HTERT RPE-1 (cell line): Measurements from ENCODE around the gene DTWD1.
"Not testable (repeated sequence)": the region's sequence is repeated elsewhere in the genome, so short reads cannot be mapped to it uniquely, and the experiment has no call there.

Source experiments
- in situ Hi-C: fragments of 300-500 bp; cut with MboI; formaldehyde crosslinking; loops from 4 replicates; pipeline ENCODE4 v1.14.3; 2020; ENCODE audit warnings: low sequenced_read_pairs

DTWD1 gene

GRCh38 chr15:49620658-49621368 lies at the start of gene DTWD1, which contains the start of gene FAM227B:
DTWD1 (plus strand) TSS chr15:49621048; CDS start chr15:49625168, 4,120 bp downstream.
FAM227B (minus strand) TSS chr15:49620818; CDS start chr15:49615171, 5,647 bp downstream.
- in situ Hi-C loops = no loop called here

GRCh38 chr15:49573421-49573820 lies 47.4 kb upstream of the DTWD1 start:
- in situ Hi-C loops = no loop called here

- in situ Hi-C loops = no loop called here
Observed at GRCh38 chr15:49589030-49589429, 31.8 kb upstream of the DTWD1 start.

GRCh38 chr15:49592829-49593316 lies 28.0 kb upstream of the DTWD1 start:
- in situ Hi-C loops = not testable (repeated sequence)

GRCh38 chr15:49604625-49605409 lies 16.0 kb upstream of the DTWD1 start:
- in situ Hi-C loops = no loop called here

GRCh38 chr15:49605588-49605987 lies 15.3 kb upstream of the DTWD1 start:
- in situ Hi-C loops = no loop called here

GRCh38 chr15:49606594-49606993 lies 14.3 kb upstream of the DTWD1 start:
- in situ Hi-C loops = no loop called here

GRCh38 chr15:49610157-49610918 lies 10.5 kb upstream of the DTWD1 start:
- in situ Hi-C loops = no loop called here

GRCh38 chr15:49612240-49612639 lies 8.6 kb upstream of the DTWD1 start:
- in situ Hi-C loops = not testable (repeated sequence)

GRCh38 chr15:49619226-49619625 lies 1.6 kb upstream of the DTWD1 start:
- in situ Hi-C loops = no loop called here

- in situ Hi-C loops = no loop called here
Observed at GRCh38 chr15:49620199-49620598, 649 bp upstream of the DTWD1 start.

GRCh38 chr15:49621401-49621811 lies 558 bp downstream of the DTWD1 start:
- in situ Hi-C loops = no loop called here

GRCh38 chr15:49621887-49622286 lies 1.0 kb downstream of the DTWD1 start:
- in situ Hi-C loops = no loop called here

GRCh38 chr15:49622561-49622960 lies 1.7 kb downstream of the DTWD1 start:
- in situ Hi-C loops = no loop called here

GRCh38 chr15:49624056-49624455 lies 3.2 kb downstream of the DTWD1 start:
- in situ Hi-C loops = no loop called here

- in situ Hi-C loops = no loop called here
Observed at GRCh38 chr15:49625460-49626036, 4.7 kb downstream of the DTWD1 start.

- in situ Hi-C loops = no loop called here
Observed at GRCh38 chr15:49627407-49627877, 6.6 kb downstream of the DTWD1 start.

GRCh38 chr15:49628379-49628778 lies 7.5 kb downstream of the DTWD1 start:
- in situ Hi-C loops = no loop called here

- in situ Hi-C loops = no loop called here
Observed at GRCh38 chr15:49637857-49638256, 17.0 kb downstream of the DTWD1 start.

- in situ Hi-C loops = no loop called here
Observed at GRCh38 chr15:49644364-49644794, 23.5 kb downstream of the DTWD1 start.

GRCh38 chr15:49645277-49645676 lies 24.4 kb downstream of the DTWD1 start:
- in situ Hi-C loops = no loop called here
